ENCODE results near the gene CNNM4.
"Not testable (repeated sequence)": the region's sequence is repeated elsewhere in the genome, so short reads cannot be mapped to it uniquely, and the experiment has no call there.

CNNM4 gene

GRCh38 chr2:96792772-96793749, 32.4 kb downstream of the CNNM4 start:
- no peak for DNase-seq (ENCODE audit: low spot score)

- no peak for DNase-seq (ENCODE audit: low spot score)
Observed at GRCh38 chr2:96795076-96795475, 34.4 kb downstream of the CNNM4 start.

GRCh38 chr2:96796497-96796896, 35.8 kb downstream of the CNNM4 start:
- DNase-seq (ENCODE audit: low spot score), result not testable (repeated sequence)

DNA sequence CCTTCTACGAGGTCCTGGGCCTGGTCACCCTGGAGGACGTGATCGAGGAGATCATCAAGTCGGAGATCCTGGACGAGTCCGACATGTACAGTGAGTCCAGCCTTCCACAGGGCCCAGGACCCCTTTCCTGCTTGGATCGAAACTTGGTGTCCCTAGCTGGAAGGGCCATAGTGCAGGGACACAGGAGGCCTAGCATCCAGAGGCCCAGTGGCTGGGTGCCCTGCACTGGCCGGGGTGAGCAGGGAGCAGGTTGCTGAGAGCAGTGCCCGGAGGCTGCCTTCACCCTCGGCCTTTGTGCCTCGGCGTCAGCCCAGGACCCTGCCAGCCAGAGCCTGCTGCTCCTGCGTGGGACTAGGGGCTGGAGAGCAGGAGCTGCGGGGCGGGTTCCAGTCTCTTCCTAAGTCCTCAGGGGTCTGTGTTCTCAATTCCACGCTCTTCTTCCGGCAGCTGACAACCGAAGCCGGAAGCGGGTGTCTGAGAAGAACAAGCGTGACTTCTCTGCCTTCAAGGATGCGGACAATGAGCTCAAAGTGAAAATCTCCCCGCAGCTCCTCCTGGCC, 36.4 kb downstream of the CNNM4 start:
- DNase-seq (ENCODE audit: low spot score), result no peak

- no peak for DNase-seq (ENCODE audit: low spot score)
Observed at GRCh38 chr2:96798733-96799622, 38.3 kb downstream of the CNNM4 start.

DNA sequence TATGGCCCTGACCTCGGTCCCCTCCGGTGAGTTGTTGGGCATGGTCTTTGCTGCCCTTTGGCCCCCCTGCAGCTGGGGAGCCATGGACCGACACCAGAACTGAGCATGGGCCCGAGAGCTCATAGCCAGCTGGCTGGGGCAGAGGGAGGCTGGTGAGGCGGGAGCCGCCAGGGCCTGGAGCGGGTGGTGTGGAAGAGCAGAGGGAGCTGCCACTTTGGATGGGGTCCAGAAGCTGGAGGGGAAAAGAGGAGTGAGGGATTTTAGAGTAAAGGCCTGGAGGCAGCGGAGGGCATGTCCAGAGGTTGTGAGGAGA, 38.9 kb downstream of the CNNM4 start:
- no peak for DNase-seq (ENCODE audit: low spot score)

GRCh38 chr2:96800061-96801004, 39.6 kb downstream of the CNNM4 start:
- DNase-seq (ENCODE audit: low spot score), result no peak

GRCh38 chr2:96801005-96801785, 40.5 kb downstream of the CNNM4 start:
- DNase-seq (ENCODE audit: low spot score), result peak; percentile 68

DNA sequence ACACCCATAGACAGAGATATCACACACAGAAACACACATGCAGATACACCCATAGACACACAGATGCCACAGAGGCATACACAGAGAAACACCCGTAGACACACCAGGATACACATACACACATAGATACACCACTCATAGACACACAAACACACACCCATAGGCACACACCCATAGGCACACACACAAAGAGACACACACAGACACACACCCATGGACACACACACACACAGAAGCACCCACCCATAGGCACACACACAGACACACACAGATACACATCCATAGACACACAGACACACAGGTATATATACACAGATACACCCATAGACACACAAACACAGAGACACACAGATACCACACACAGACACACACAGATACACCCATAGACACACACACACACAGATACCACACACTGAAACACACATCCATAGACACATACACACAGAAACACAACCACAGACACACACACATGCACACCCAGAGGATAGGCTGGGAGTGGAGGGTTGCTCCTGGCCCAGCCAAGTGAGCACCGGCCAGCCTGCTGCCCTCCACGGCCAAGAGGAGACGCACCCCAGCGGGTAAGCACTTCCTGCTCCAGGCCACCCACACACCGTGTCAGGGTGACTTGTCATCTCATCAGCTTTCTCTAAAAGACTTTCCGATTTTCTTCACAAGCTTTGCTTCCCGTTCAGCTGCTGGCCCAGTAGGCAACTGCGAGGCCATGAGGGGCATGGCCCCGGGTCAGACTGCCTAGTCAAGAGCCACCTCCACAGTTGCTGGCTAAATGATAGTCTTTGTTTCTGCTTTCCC, 41.3 kb downstream of the CNNM4 start:
- DNase-seq (ENCODE audit: low spot score), result peak; percentile 29

GRCh38 chr2:96802721-96803120, 42.0 kb downstream of the CNNM4 start:
- DNase-seq (ENCODE audit: low spot score), result no peak

DNA sequence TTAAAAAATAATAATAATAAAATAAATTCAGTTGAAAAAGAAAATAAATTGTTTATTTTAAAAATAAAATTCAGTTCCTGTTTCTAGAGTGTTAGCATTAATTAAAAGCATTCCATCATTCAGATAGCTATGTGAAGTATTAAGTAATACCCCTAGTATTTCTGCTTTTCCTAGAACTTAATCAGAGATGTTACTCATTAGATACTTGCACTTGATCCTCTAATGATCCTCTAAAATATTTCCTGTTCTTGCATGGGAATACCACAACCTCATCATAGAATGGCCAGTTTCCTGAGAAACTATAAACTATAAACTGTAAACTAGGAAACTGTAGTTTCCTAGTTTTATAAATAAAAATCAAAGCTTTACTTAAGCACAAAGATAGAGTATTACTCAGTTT, 44.3 kb downstream of the CNNM4 start:
- no peak for DNase-seq (ENCODE audit: low spot score)

- DNase-seq (ENCODE audit: low spot score), result not testable (repeated sequence)
Observed at GRCh38 chr2:96805946-96806345, 45.2 kb downstream of the CNNM4 start.

GRCh38 chr2:96806468-96807126, 45.9 kb downstream of the CNNM4 start:
- DNase-seq (ENCODE audit: low spot score), result peak; percentile 37

DNA sequence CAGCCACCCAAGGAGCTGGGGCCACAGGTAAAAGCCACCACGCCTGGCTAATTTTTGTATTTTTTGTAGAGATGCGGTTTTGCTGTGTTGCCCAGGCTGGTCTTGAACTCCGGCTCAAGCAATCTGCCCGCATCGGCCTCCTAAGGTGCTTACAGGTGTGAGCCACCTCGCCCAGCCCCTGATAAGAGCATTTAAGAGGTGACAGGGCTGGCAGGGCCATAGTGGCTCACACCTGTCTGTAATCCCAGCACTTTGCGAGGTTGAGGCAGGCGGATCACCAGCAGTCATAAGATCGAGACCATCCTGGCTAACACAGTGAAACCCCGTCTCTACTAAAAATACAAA, 46.4 kb downstream of the CNNM4 start:
- no peak for DNase-seq (ENCODE audit: low spot score)

GRCh38 chr2:96808176-96808837, 47.6 kb downstream of the CNNM4 start:
- no peak for DNase-seq (ENCODE audit: low spot score)

DNA sequence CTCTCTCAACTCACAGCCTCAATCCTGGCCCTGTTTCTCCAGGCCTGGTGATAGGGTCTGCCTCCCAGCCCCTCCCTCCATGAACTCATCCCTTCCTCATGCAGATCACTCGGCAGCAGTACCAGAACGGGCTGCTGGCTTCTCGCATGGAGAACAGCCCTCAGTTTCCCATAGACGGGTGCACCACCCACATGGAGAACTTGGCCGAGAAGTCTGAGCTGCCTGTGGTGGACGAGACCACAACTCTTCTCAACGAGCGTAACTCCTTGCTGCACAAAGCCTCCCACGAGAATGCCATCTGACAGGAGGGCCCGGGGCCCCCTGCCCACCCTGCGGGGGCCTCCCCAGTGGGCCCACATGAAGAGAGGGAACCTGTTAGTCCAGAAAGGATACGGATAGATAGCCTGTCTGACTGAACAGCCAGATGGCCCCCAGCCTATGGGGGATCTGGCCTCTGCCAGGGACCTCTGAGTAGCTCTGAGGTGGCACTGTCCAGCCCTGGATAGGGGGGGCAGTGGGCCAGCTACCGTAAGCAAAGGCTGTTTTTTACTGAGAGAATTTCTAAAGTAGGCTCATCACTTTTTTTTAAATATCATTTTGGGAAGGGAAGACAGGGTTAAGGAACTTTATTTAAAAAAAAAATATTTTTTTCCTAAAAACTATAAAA, 48.6 kb downstream of the CNNM4 start:
- DNase-seq (ENCODE audit: low spot score), result no peak

- no peak for DNase-seq (ENCODE audit: low spot score)
Observed at GRCh38 chr2:96809951-96810782, 49.5 kb downstream of the CNNM4 start.
